Measurements from ENCODE around the gene POLN. TPM values are rescaled to one million over a fixed set of nuclear protein-coding genes. Genes with fewer than 3 reads are reported as not detected.

POLN gene
- polyA plus RNA-seq, 1 experiment = 1.5 TPM

- no peak for TF ChIP-seq CTCF (IDR thresholded peaks at IDR 0.05; ENCODE audit: insufficient read depth, low read depth, low read length)
- no peaks in the 10 kb centered on the region; the same call in 1 of the 2 replicates for H3K36me3 ChIP-seq (ENCODE audit: control insufficient read depth, insufficient read depth, low read length)
- CTCF ChIA-PET = interaction anchor here (1.2 kb wide), 1 partner anchor 12 kb away, joined by 5 read pairs; no protein-coding TSS in a partner anchor
- POLR2A ChIA-PET = no interaction called here
- no peak overlapping the region for H3K4me3 ChIP-seq (ENCODE audit: low read depth, low read length)
- H3K27me3 ChIP-seq (ENCODE audit: control insufficient read depth, insufficient read depth, low read length) = peaks cover 4% of the 10 kb centered on the region
- DNase-seq (ENCODE audit: low read depth) = no peak
These were observed 196.4 kb downstream of the POLN start for GRCh38 chr4:2045518-2045951.

GRCh38 chr4:2044542-2045517, 197.1 kb downstream of the POLN start:
- DNase-seq (ENCODE audit: low read depth) = no peak
- Histone ChIP-seq H3K27me3 (ENCODE audit: control insufficient read depth, insufficient read depth, low read length) (peaks cover 7% of the 10 kb centered on the region), H3K36me3 (ENCODE audit: control insufficient read depth, insufficient read depth, low read length) (no peaks in the 10 kb centered on the region; the same call in 1 of the 2 replicates), H3K4me3 (ENCODE audit: low read depth, low read length) (no peak overlapping the region)
- CTCF ChIA-PET = interaction anchor here (1.2 kb wide), 1 partner anchor 12 kb away, joined by 5 read pairs; no protein-coding TSS in a partner anchor
- POLR2A ChIA-PET = no interaction called here
- no peak for TF ChIP-seq CTCF (IDR thresholded peaks at IDR 0.05; ENCODE audit: insufficient read depth, low read depth, low read length)

DNA sequence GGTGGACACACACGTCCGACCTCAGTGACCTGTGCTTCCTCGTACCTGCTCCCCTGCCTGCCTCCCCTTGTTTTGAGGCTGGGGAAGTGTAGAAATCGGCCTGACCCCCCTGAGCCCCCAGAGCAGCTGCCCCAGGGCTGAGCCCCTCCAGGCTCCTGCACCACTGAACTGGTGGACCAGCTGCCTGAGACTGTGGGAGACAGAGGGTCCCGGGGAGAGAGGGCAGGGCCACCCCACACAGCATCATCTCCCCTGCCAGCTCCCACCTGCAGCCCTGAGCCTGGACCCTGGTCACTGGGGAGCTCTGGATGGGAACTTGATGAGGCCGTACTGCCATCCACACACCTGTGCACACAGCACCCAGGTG, 197.8 kb downstream of the POLN start:
- no peak for DNase-seq (ENCODE audit: low read depth)
- CTCF ChIA-PET = no interaction called here
- H3K27me3 ChIP-seq (ENCODE audit: control insufficient read depth, insufficient read depth, low read length) = peaks cover 7% of the 10 kb centered on the region
- no peak for TF ChIP-seq CTCF (IDR thresholded peaks at IDR 0.05; ENCODE audit: insufficient read depth, low read depth, low read length)
- POLR2A ChIA-PET = no interaction called here
- H3K36me3 ChIP-seq (ENCODE audit: control insufficient read depth, insufficient read depth, low read length) = no peaks in the 10 kb centered on the region; the same call in 1 of the 2 replicates
- no peak overlapping the region for H3K4me3 ChIP-seq (ENCODE audit: low read depth, low read length)

DNA sequence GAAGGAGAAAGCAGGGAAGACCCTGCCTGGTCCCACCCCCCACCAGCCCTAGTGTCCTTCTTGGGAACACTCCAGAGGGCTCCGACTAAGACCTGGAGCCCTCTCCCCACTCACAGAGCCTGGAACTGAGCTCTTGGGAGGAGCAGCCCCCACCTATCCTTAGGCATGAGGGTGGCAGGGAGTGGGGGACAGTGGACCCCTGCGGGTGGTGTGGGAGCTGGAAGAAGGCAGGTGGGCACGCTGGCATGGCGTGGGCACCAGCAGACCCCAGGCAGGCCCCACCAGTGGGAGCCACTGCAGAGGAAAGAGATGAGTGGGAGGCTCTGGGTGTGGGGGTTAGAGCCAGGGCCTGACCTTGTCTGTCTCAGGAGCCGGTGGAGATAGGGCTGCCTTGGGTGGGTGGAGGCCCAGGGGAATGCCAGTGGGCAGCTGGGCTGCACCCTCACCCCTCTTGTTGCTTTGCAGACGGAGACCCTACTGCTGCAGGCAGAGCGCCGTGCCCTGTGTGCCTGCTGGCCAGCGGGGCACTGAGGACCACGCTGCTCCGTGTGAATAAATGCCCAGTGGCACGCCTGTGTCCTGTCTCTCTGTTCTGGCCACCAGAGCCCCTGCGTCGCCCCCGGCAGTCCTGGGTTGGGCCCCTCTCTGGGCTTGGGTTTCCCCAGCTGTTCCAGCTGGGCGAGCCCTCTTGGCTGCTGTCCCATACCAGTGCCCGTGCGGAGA, 198.4 kb downstream of the POLN start:
- CTCF ChIA-PET = no interaction called here
- H3K36me3 ChIP-seq (ENCODE audit: control insufficient read depth, insufficient read depth, low read length) = no peaks in the 10 kb centered on the region; the same call in 1 of the 2 replicates
- H3K27me3 ChIP-seq (ENCODE audit: control insufficient read depth, insufficient read depth, low read length) = peaks cover 7% of the 10 kb centered on the region
- H3K4me3 ChIP-seq (ENCODE audit: low read depth, low read length) = no peak overlapping the region
- POLR2A ChIA-PET = no interaction called here
- no peak for DNase-seq (ENCODE audit: low read depth)
- TF ChIP-seq CTCF (IDR thresholded peaks at IDR 0.05; ENCODE audit: insufficient read depth, low read depth, low read length) = no peak

DNA sequence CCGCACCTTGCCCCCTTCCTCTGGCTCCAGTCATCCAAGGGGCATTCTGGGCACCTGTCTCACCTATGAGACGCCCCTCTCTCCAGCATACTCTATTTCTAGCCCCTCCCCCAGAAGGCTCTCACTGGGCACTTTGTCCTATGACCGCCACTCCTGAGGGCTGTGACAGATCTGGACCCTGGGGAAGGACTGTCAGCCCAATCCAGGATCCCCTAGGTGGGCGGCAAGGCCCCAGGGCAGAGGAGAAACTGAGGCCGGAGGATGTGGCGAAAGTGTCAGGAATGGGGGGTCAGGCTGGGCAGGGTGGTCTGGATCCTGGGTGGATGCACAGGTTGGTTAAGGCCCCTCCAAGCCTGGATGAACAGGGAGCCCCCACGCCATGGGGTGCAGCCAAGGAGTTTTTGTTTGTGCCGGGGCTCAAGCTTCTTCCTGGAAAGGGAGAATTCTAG, 198.9 kb downstream of the POLN start:
- ChIA-PET CTCF (no interaction called here), POLR2A (no interaction called here)
- no peak for TF ChIP-seq CTCF (IDR thresholded peaks at IDR 0.05; ENCODE audit: insufficient read depth, low read depth, low read length)
- Histone ChIP-seq H3K27me3 (ENCODE audit: control insufficient read depth, insufficient read depth, low read length) (peaks cover 7% of the 10 kb centered on the region), H3K36me3 (ENCODE audit: control insufficient read depth, insufficient read depth, low read length) (no peaks in the 10 kb centered on the region; the same call in 1 of the 2 replicates), H3K4me3 (ENCODE audit: low read depth, low read length) (no peak overlapping the region)
- no peak for DNase-seq (ENCODE audit: low read depth)

Measured in BJ (cell line).